Naive thymus-derived CD4-positive, alpha-beta T cell (primary cell): Measurements from ENCODE around the gene FRAT1. TPM values are rescaled to one million over a fixed set of nuclear protein-coding genes. Genes with fewer than 3 reads are reported as not detected.

Source experiments
- ATAC-seq: fragments of 150-1000 bp; cut with Tn5 transposase; 2 replicates; pipeline ENCODE4 v1.10.0; 2021; ENCODE audit warnings: mild to moderate bottlenecking, moderate library complexity
- CTCF ChIA-PET: fragments of 350-600 bp; sonication (Branson Sonifier 250); formaldehyde crosslinking; loops from one replicate; lab custom pipeline; 2021; ENCODE audit warnings: antibody characterized with exemption; lab: Charles Lee
- POLR2A ChIA-PET: fragments of 350-600 bp; sonication (Branson Sonifier 250); formaldehyde crosslinking; loops from one replicate; lab custom pipeline; 2021; ENCODE audit warnings: antibody characterized with exemption, inconsistent platforms; lab: Charles Lee
- DNase-seq, 9 donors: peaks; one replicate each; pipeline versions ENCODE4 v3.0.0 to v3.0.0-alpha.2; 2020 to 2022; ENCODE audit warnings: mixed read lengths in 1 of 9
- H3K27ac ChIP-seq: one replicate; pipeline ENCODE4 v1.7.0; 2013; ENCODE audit warnings: mild to moderate bottlenecking, low read depth, low read length, moderate library complexity
- H3K27me3 ChIP-seq, 2 donors: one replicate each; pipeline ENCODE4 v1.7.0; 2013; ENCODE audit warnings: low read length in 2 of 2, mild to moderate bottlenecking in 2 of 2, moderate library complexity in 2 of 2; ENCODE audit not compliant: control insufficient read depth in 2 of 2, insufficient read depth in 2 of 2
- H3K36me3 ChIP-seq, 3 experiments: 1 replicate in 2 of 3; 2 replicates in 1 of 3; pipeline ENCODE4 v1.7.0; 2013; ENCODE audit warnings: low read length in 3 of 3, mild to moderate bottlenecking in 3 of 3, moderate library complexity in 1 of 3; ENCODE audit not compliant: insufficient read depth in 3 of 3, control insufficient read depth in 2 of 3
- H3K4me1 ChIP-seq, 2 donors: one replicate each; pipeline ENCODE4 v1.7.0; 2013; ENCODE audit warnings: low read length in 2 of 2, mild to moderate bottlenecking in 2 of 2, moderate library complexity in 1 of 2; ENCODE audit not compliant: control insufficient read depth in 2 of 2, insufficient read depth in 2 of 2
- H3K4me3 ChIP-seq: 2 replicates; pipeline ENCODE4 v1.7.0; 2013; ENCODE audit warnings: mild to moderate bottlenecking, low read length
- H3K9me3 ChIP-seq, 3 experiments: 1 replicate in 2 of 3; 2 replicates in 1 of 3; pipeline ENCODE4 v1.7.0; 2013; ENCODE audit warnings: low read length in 3 of 3; ENCODE audit not compliant: control insufficient read depth in 2 of 3
- H3K27ac Mint-ChIP-seq, 9 donors: one replicate each; pipeline ENCODE4 v1.8.0; 2020 to 2022; ENCODE audit warnings: mixed read lengths in 9 of 9, mild to moderate bottlenecking in 8 of 9, moderate library complexity in 5 of 9, inconsistent platforms in 2 of 9
- H3K27me3 Mint-ChIP-seq, 5 donors: one replicate each; pipeline ENCODE4 v1.8.0; 2021 to 2022; ENCODE audit warnings: mixed read lengths in 5 of 5, mild to moderate bottlenecking in 1 of 5
- H3K36me3 Mint-ChIP-seq, 5 donors: one replicate each; pipeline ENCODE4 v1.8.0; 2020 to 2022; ENCODE audit warnings: mixed read lengths in 5 of 5, mild to moderate bottlenecking in 3 of 5, inconsistent platforms in 1 of 5
- H3K4me1 Mint-ChIP-seq, 7 donors: one replicate each; pipeline ENCODE4 v1.8.0; 2020 to 2022; ENCODE audit warnings: mixed read lengths in 7 of 7, mild to moderate bottlenecking in 3 of 7, inconsistent platforms in 1 of 7
- H3K4me3 Mint-ChIP-seq, 10 donors: one replicate each; pipeline ENCODE4 v1.8.0; 2020 to 2022; ENCODE audit warnings: mild to moderate bottlenecking in 10 of 10, mixed read lengths in 10 of 10, moderate library complexity in 6 of 10, inconsistent platforms in 2 of 10
- H3K9me3 Mint-ChIP-seq, 11 donors: one replicate each; pipeline ENCODE4 v1.8.0; 2020 to 2022; ENCODE audit warnings: mixed read lengths in 11 of 11, mild to moderate bottlenecking in 4 of 11, inconsistent platforms in 1 of 11, moderate library complexity in 1 of 11
- intact Hi-C, 2 donors: fragments of 100-400 bp; cut with micrococcal nuclease; formaldehyde crosslinking; loops; one replicate each; pipeline ENCODE4 v1.15.1; 2023
- polyA plus RNA-seq, 2 donors: library from polyadenylated mRNA; unstranded; fragments of 300-500 nt; fragmentation: Illumina TruSeq; gene quantifications; one replicate each; pipeline ENCODE4 v1.2.3, GENCODE V29; 2021
- total RNA-seq, 6 experiments: library from RNA in 5 of 6; stranded (reverse) in 5 of 6; gene quantifications; 1 replicate in 5 of 6; 2 replicates in 1 of 6; pipeline ENCODE4 v1.2.3 and lab custom pipeline; 2021 to 2026

FRAT1 gene
- total and polyA plus RNA-seq, 7 experiments from 2014 or later: 4.4 to 41.0 (median 18.9) TPM

- Mint-ChIP-seq H3K27me3 (peaks cover 0 to 7% (median 0%) of the 10 kb centered on the region in 5 donors), H3K36me3 (peaks cover 0 to 4% (median 0%) of the 10 kb centered on the region in 5 donors), H3K9me3 (no peaks in the 10 kb centered on the region), H3K27ac (no peak overlapping the region), H3K4me3 (no peak overlapping the region), H3K4me1 (peaks cover 0 to 4% (median 0%) of the 10 kb centered on the region in 7 donors)
- intact Hi-C loops: no loop called here
- Histone ChIP-seq H3K27me3 (no peaks in the 10 kb centered on the region), H3K27ac (no peak overlapping the region), H3K4me3 (no peak overlapping the region), H3K36me3 (no peaks in the 10 kb centered on the region), H3K4me1 (no peaks in the 10 kb centered on the region), H3K9me3 (no peaks in the 10 kb centered on the region)
- ATAC-seq (no peak), DNase-seq (no peak)
- ChIA-PET CTCF (no interaction called here), POLR2A (interaction anchor here (1.5 kb wide), 1 partner anchor 25 kb away, joined by 3 read pairs; no protein-coding TSS in a partner anchor)
Measured at GRCh38 chr10:97300980-97301379, 18.1 kb upstream of the FRAT1 start.

DNA sequence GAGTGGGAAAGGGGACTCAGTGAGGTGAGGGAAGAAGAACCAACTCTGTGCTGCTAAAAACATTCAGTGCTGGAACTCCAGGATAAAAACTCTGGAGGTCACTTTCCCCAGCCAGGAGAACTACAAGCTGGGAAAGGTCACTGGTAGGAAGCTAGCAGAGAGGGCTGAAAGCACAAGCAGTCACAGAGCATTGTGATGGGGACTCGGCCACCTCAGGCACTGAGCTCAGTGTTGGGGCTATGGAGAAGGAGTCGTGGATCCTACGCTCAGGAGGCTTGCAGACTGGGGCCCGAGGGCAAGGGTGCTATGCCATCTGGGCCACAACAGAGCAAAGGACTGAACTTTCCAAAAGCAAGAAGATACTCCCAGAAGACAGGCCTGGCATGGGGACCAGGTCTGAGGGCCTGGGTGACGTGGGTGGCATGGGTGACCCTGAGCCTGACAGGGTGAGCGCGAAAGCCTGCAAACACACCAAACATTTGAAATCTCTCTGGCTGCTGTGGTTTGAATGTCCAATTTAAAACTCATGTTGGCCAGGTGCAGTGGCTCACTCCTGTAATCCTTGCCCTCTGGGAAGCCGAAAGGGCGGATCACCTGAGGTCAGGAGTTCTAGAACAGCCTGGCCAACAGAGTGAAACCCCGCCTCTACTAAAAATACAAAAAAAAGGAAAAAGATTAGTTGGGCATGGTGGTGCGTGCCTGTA, 16.8 kb upstream of the FRAT1 start:
- Histone ChIP-seq H3K9me3 (no peaks in the 10 kb centered on the region), H3K4me1 (no peaks in the 10 kb centered on the region), H3K27ac (no peak overlapping the region), H3K27me3 (no peaks in the 10 kb centered on the region), H3K4me3 (no peak overlapping the region), H3K36me3 (no peaks in the 10 kb centered on the region)
- ATAC-seq (no peak), DNase-seq (no peak)
- POLR2A ChIA-PET: interaction anchor here (1.5 kb wide), 1 partner anchor 24 kb away, joined by 3 read pairs; no protein-coding TSS in a partner anchor
- CTCF ChIA-PET: no interaction called here
- peaks cover 0 to 4% (median 0%) of the 10 kb centered on the region in 5 donors for H3K36me3 Mint-ChIP-seq
- H3K9me3 Mint-ChIP-seq: no peaks in the 10 kb centered on the region
- peaks cover 0 to 7% (median 0%) of the 10 kb centered on the region in 5 donors for H3K27me3 Mint-ChIP-seq
- no peak overlapping the region for H3K4me3 Mint-ChIP-seq
- peaks cover 0 to 4% (median 0%) of the 10 kb centered on the region in 7 donors for H3K4me1 Mint-ChIP-seq
- H3K27ac Mint-ChIP-seq: no peak overlapping the region
- intact Hi-C loops: no loop called here

DNA sequence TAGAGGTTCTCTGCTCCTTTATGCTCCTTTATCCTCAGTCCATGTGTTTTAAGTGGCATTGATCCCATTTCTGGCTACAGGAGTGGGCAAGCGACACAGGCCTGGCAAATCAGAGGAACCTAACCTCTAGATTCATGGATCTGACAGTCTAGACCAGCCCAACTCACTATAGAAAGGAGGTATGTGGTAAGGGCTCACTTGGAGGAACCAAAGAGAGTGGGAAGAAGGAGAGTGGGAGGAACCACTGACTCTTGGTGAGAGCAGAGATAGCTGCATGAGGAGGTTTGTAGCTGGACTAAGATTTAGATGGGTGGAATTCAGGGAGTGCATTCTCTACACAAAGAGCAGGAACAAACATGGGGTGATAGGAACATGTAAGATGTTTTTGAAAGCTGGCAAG, 11.6 kb upstream of the FRAT1 start:
- Mint-ChIP-seq H3K27ac (peak overlapping the region in 1 of 9 donors; percentile 17), H3K4me1 (no peaks in the 10 kb centered on the region), H3K27me3 (no peaks in the 10 kb centered on the region), H3K4me3 (no peak overlapping the region), H3K9me3 (no peaks in the 10 kb centered on the region), H3K36me3 (no peaks in the 10 kb centered on the region)
- CTCF ChIA-PET: interaction anchor here (0.6 to 1.0 kb wide), 3 partner anchors 20 to 35 kb away, joined by 3 to 5 read pairs (median 4); no protein-coding TSS in a partner anchor
- Histone ChIP-seq H3K9me3 (no peaks in the 10 kb centered on the region), H3K4me3 (no peak overlapping the region), H3K27me3 (no peaks in the 10 kb centered on the region), H3K4me1 (no peaks in the 10 kb centered on the region), H3K27ac (no peak overlapping the region), H3K36me3 (no peaks in the 10 kb centered on the region)
- ATAC-seq (no peak), DNase-seq (no peak)
- intact Hi-C loops: no loop called here
- POLR2A ChIA-PET: interaction anchor here (3.3 kb wide), 1 partner anchor 12 kb away, joined by 12 read pairs; the partner anchor contains the start of gene FRAT1

GRCh38 chr10:97307866-97308780, 10.9 kb upstream of the FRAT1 start:
- CTCF ChIA-PET: interaction anchor here (0.6 to 1.0 kb wide), 2 partner anchors 29 to 35 kb away, joined by 3 to 5 read pairs; no protein-coding TSS in a partner anchor
- H3K9me3 Mint-ChIP-seq: no peaks in the 10 kb centered on the region
- no peak overlapping the region for H3K27ac ChIP-seq
- H3K4me1 Mint-ChIP-seq: no peaks in the 10 kb centered on the region
- DNase-seq (no peak), ATAC-seq (no peak)
- H3K36me3 Mint-ChIP-seq: no peaks in the 10 kb centered on the region
- peak overlapping the region in 1 of 9 donors; percentile 17 for H3K27ac Mint-ChIP-seq
- POLR2A ChIA-PET: interaction anchor here (3.3 kb wide), 1 partner anchor 11 kb away, joined by 12 read pairs; the partner anchor contains the start of gene FRAT1
- no peak overlapping the region for H3K4me3 Mint-ChIP-seq
- no peak overlapping the region for H3K4me3 ChIP-seq
- intact Hi-C loops: no loop called here
- H3K36me3 ChIP-seq: no peaks in the 10 kb centered on the region
- no peaks in the 10 kb centered on the region for H3K9me3 ChIP-seq
- no peaks in the 10 kb centered on the region for H3K27me3 ChIP-seq
- H3K4me1 ChIP-seq: no peaks in the 10 kb centered on the region
- no peaks in the 10 kb centered on the region for H3K27me3 Mint-ChIP-seq

DNA sequence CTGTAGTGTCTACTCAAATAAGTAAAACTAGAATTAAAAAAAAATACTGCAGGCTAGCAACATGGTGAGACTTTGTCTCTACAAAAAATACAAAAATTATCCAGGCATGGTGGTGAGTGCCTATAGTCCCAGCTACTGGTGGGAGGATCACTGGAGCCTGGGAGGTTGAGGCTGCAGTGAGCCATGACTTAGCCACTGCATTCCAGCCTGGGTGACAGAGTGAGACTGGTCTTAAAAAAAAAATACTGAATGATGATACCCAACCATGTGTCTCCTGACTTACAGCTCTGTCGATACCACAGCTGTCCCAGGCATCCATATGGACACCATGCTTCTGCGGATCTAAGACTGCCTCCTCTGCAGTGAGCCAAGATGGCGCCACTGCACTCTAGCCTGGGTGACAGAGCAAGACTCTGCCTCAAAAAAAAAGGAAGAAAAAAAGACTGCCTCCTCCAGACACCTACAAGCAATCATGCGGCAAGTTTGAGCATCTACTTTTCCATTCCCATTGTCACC, 7.9 kb upstream of the FRAT1 start:
- Mint-ChIP-seq H3K4me1 (no peaks in the 10 kb centered on the region), H3K27me3 (peaks cover 0 to 3% (median 0%) of the 10 kb centered on the region in 5 donors), H3K4me3 (no peak overlapping the region), H3K36me3 (no peaks in the 10 kb centered on the region), H3K27ac (no peak overlapping the region), H3K9me3 (no peaks in the 10 kb centered on the region)
- H3K27me3 ChIP-seq: no peaks in the 10 kb centered on the region
- no peaks in the 10 kb centered on the region for H3K36me3 ChIP-seq
- no peak overlapping the region for H3K4me3 ChIP-seq
- H3K9me3 ChIP-seq: no peaks in the 10 kb centered on the region
- intact Hi-C loops: no loop called here
- no peak overlapping the region for H3K27ac ChIP-seq
- CTCF ChIA-PET: no interaction called here
- no peaks in the 10 kb centered on the region for H3K4me1 ChIP-seq
- POLR2A ChIA-PET: interaction anchor here (0.7 to 1.5 kb wide), 2 partner anchors 8 to 47 kb away, joined by 3 read pairs; partner anchors contain the start of gene FRAT1
- no peak for DNase-seq
- ATAC-seq: no peak

DNA sequence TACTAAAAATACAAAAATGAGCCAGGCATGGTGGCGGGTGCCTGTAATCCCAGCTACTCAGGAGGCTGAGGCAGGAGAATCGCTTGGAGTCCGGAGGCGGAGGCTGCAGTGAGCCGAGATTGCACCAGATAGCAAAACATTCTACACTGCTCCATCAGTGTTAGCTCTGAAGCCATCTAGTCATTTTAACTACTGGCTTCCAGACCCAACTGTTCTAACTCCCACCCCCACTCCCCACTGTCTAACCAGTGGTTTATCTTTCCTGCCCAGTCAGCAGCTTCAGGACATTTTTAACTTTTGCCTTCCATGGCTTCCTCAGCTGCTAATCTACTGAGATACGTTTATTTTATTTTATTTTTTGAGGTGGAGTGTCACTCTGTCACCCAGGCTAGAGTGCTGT, 6.2 kb upstream of the FRAT1 start:
- POLR2A ChIA-PET: no interaction called here
- CTCF ChIA-PET: interaction anchor here (1.7 kb wide), 1 partner anchor 34 kb away, joined by 6 read pairs; no protein-coding TSS in a partner anchor
- no peak overlapping the region for H3K4me3 ChIP-seq
- Mint-ChIP-seq H3K36me3 (no peaks in the 10 kb centered on the region), H3K27me3 (peaks cover 0 to 3% (median 0%) of the 10 kb centered on the region in 5 donors), H3K4me3 (no peak overlapping the region), H3K4me1 (peaks cover 0 to 9% (median 1%) of the 10 kb centered on the region in 7 donors), H3K27ac (no peak overlapping the region), H3K9me3 (no peaks in the 10 kb centered on the region)
- intact Hi-C loops: no loop called here
- DNase-seq: no peak
- ATAC-seq: no peak
- no peaks in the 10 kb centered on the region for H3K36me3 ChIP-seq
- peaks cover 0 to 3% of the 10 kb centered on the region in 2 donors for H3K4me1 ChIP-seq
- no peaks in the 10 kb centered on the region for H3K27me3 ChIP-seq
- no peaks in the 10 kb centered on the region for H3K9me3 ChIP-seq
- H3K27ac ChIP-seq: no peak overlapping the region
